Panc1 (cell line): ENCODE results near the gene SLC35F2. TPM values are rescaled to one million over a fixed set of nuclear protein-coding genes. Genes with fewer than 3 reads are reported as not detected.

Experiments
- ATAC-seq: fragments of 200-7000 bp; cut with Tn5 transposase; 2 replicates; pipeline ENCODE4 v1.9.1; 2020; ENCODE audit warnings: mild to moderate bottlenecking, moderate library complexity
- BruUV-seq: library from RNA; stranded (reverse); fragments of 400-500 nt; replicated peaks from 2 replicates; lab custom pipeline; 2021; lab: Mats Ljungman, UMichigan
- CTCF ChIA-PET: fragments of 300-600 bp; sonication (Branson Sonifier 250); formaldehyde crosslinking; loops from one replicate; lab custom pipeline; 2022; ENCODE audit warnings: antibody characterized with exemption; lab: Charles Lee
- POLR2A ChIA-PET: fragments of 300-600 bp; sonication (Branson Sonifier 250); formaldehyde crosslinking; loops from one replicate; lab custom pipeline; 2022; ENCODE audit warnings: antibody characterized with exemption; lab: Charles Lee
- DNase-seq: peaks from one replicate; pipeline ENCODE4 v3.0.0-alpha.2; 2010; ENCODE audit warnings: low read depth, low spot score
- H3K27ac ChIP-seq: 2 replicates; pipeline ENCODE4 v1.5.1; 2011; ENCODE audit warnings: mild to moderate bottlenecking, low read length, inconsistent platforms
- H3K27me3 ChIP-seq: fragments of 200-500 bp; sonication (Bioruptor generic); 2 replicates; pipeline ENCODE4 v1.6.0; 2014; ENCODE audit warnings: low read length, inconsistent platforms; ENCODE audit not compliant: control insufficient read depth, insufficient read depth
- H3K36me3 ChIP-seq: fragments of 200-500 bp; sonication (Bioruptor generic); 2 replicates; pipeline ENCODE4 v1.5.1; 2014; ENCODE audit warnings: inconsistent platforms, mild to moderate bottlenecking, low read length, moderate library complexity; ENCODE audit not compliant: control insufficient read depth, insufficient read depth
- H3K4me1 ChIP-seq: 2 replicates; pipeline ENCODE4 v1.5.1; 2011; ENCODE audit warnings: inconsistent platforms, mild to moderate bottlenecking, low read length, moderate library complexity; ENCODE audit not compliant: control insufficient read depth, insufficient read depth
- H3K4me3 ChIP-seq, 2 experiments: 2 replicates each; pipeline ENCODE4 v1.5.1; 2011 to 2012; ENCODE audit warnings: low read depth in 2 of 2, low read length in 2 of 2, mild to moderate bottlenecking in 2 of 2, inconsistent platforms in 1 of 2, moderate library complexity in 1 of 2
- H3K9me3 ChIP-seq: fragments of 200-500 bp; sonication (Bioruptor generic); 2 replicates; pipeline ENCODE4 v1.5.1; 2014; ENCODE audit warnings: low read depth, mild to moderate bottlenecking, inconsistent platforms, low read length, moderate library complexity; ENCODE audit not compliant: control insufficient read depth, insufficient read depth
- POLR2AphosphoS5 ChIP-seq: IDR thresholded peaks from 2 replicates; pipeline ENCODE4 v1.6.1; 2012; ENCODE audit warnings: mild to moderate bottlenecking, low read depth, low read length, moderate library complexity
- SIN3A ChIP-seq: IDR thresholded peaks from 2 replicates; pipeline ENCODE4 v1.6.1; 2012; ENCODE audit warnings: low read depth, mild to moderate bottlenecking, low read length, moderate library complexity, borderline replicate concordance; ENCODE audit not compliant: insufficient read depth
- TCF7L2 ChIP-seq: IDR thresholded peaks from 2 replicates; pipeline ENCODE4 v1.6.1; 2011; ENCODE audit warnings: mild to moderate bottlenecking, low read depth, low read length, inconsistent platforms
- in situ Hi-C: cut with HindIII; loops from 2 replicates; pipeline ENCODE4 v1.10.0; 2016; ENCODE audit warnings: low sequenced_read_pairs, low pct_unique_long_range_greater_than_20kb
- intact Hi-C: fragments of 100-400 bp; cut with micrococcal nuclease; formaldehyde crosslinking; loops from one replicate; pipeline ENCODE4 v1.10.0; 2022; ENCODE audit not compliant: unreplicated experiment
- total RNA-seq: library from RNA; stranded (reverse); gene quantifications from one replicate; pipeline ENCODE4 v1.2.1, GENCODE V29; 2021; ENCODE audit not compliant: unreplicated experiment
- TF ChIP-seq, protein P1 (sequence below): fragments of 450-650 bp; IDR thresholded peaks from 2 replicates; pipeline ENCODE4 v1.5.1; 2017; ENCODE audit warnings: mild to moderate bottlenecking
- TF ChIP-seq, protein P2 (sequence below), 2 experiments: IDR thresholded peaks; 2 replicates each; pipeline ENCODE4 v1.6.1; 2011 to 2012; ENCODE audit warnings: low read depth in 2 of 2, control low read depth in 1 of 2, low read length in 1 of 2, mild to moderate bottlenecking in 1 of 2, moderate library complexity in 1 of 2; ENCODE audit not compliant: insufficient read depth in 1 of 2

The SLC35F2 gene
- total RNA-seq, 1 experiment from 2014 or later, result 89.4 TPM

DNA sequence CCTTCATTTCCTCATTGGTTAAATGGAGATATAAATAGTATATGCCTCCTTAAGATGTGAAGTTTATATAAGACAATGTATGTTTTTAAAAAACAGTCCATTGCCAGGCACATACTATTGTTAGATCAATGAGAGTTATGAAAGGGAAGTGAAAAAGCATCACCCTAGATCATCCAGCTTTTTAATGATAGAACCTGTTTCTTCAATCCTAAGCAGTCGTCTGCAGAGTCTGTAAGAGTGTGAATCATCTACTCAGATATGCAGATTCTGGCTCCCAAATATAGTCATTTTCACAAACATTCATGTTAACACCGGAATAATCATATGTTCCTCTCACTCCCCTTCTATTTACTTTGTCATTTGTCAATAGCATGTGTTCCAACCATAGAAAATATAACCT, 81.5 kb downstream of the SLC35F2 start:
- Histone ChIP-seq H3K36me3 (no peaks in the 10 kb centered on the region), H3K9me3 (no peaks in the 10 kb centered on the region), H3K4me1 (peaks cover 12% of the 10 kb centered on the region), H3K4me3 (no peak overlapping the region), H3K27me3 (no peaks in the 10 kb centered on the region), H3K27ac (no peak overlapping the region)
- intact Hi-C loops, result no loop called here
- in situ Hi-C loops, result no loop called here
- ATAC-seq (no peak), DNase-seq (no peak)
- ChIA-PET POLR2A (no interaction called here), CTCF (interaction anchor here (0.5 kb wide), 1 partner anchor 59 kb away, joined by 3 read pairs; no protein-coding TSS in a partner anchor)
- BruUV-seq, result no TSS peak
- TF ChIP-seq POLR2AphosphoS5 (no peak), SIN3A (no peak), TCF7L2 (no peak)
- TF ChIP-seq, protein P1, sequence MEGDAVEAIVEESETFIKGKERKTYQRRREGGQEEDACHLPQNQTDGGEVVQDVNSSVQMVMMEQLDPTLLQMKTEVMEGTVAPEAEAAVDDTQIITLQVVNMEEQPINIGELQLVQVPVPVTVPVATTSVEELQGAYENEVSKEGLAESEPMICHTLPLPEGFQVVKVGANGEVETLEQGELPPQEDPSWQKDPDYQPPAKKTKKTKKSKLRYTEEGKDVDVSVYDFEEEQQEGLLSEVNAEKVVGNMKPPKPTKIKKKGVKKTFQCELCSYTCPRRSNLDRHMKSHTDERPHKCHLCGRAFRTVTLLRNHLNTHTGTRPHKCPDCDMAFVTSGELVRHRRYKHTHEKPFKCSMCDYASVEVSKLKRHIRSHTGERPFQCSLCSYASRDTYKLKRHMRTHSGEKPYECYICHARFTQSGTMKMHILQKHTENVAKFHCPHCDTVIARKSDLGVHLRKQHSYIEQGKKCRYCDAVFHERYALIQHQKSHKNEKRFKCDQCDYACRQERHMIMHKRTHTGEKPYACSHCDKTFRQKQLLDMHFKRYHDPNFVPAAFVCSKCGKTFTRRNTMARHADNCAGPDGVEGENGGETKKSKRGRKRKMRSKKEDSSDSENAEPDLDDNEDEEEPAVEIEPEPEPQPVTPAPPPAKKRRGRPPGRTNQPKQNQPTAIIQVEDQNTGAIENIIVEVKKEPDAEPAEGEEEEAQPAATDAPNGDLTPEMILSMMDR, result no peak
- TF ChIP-seq, protein P2, sequence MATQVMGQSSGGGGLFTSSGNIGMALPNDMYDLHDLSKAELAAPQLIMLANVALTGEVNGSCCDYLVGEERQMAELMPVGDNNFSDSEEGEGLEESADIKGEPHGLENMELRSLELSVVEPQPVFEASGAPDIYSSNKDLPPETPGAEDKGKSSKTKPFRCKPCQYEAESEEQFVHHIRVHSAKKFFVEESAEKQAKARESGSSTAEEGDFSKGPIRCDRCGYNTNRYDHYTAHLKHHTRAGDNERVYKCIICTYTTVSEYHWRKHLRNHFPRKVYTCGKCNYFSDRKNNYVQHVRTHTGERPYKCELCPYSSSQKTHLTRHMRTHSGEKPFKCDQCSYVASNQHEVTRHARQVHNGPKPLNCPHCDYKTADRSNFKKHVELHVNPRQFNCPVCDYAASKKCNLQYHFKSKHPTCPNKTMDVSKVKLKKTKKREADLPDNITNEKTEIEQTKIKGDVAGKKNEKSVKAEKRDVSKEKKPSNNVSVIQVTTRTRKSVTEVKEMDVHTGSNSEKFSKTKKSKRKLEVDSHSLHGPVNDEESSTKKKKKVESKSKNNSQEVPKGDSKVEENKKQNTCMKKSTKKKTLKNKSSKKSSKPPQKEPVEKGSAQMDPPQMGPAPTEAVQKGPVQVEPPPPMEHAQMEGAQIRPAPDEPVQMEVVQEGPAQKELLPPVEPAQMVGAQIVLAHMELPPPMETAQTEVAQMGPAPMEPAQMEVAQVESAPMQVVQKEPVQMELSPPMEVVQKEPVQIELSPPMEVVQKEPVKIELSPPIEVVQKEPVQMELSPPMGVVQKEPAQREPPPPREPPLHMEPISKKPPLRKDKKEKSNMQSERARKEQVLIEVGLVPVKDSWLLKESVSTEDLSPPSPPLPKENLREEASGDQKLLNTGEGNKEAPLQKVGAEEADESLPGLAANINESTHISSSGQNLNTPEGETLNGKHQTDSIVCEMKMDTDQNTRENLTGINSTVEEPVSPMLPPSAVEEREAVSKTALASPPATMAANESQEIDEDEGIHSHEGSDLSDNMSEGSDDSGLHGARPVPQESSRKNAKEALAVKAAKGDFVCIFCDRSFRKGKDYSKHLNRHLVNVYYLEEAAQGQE (IDR thresholded peaks at IDR 0.05; ENCODE audit: insufficient read depth in 1 of 2, low read depth in 2 of 2, low read length in 1 of 2), result no peak

DNA sequence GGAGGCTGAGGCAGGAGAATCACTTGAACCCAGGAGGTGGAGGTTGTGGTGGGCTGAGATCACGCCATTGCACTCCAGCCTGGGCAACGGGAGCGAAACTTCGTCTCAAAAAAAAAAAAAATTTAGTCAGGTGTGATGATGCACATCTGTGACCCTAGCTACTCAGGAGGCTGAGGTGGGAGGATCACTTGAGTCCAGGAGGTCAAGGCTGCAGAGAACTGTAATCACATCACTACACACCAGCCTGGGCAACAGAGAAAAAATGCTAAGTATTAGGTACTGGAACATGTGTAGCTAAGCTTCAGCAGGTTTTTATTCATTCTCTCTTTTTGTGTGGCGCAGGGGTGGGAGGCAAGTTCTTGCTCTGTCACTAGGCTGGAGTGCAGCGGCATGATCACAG, 82.5 kb downstream of the SLC35F2 start:
- POLR2A ChIA-PET, result no interaction called here
- in situ Hi-C loops (no loop called here), intact Hi-C loops (no loop called here)
- CTCF ChIA-PET, result interaction anchor here (0.6 kb wide), 1 partner anchor 24 kb away, joined by 3 read pairs; no protein-coding TSS in a partner anchor
- Histone ChIP-seq H3K27me3 (no peaks in the 10 kb centered on the region), H3K4me3 (no peak overlapping the region), H3K9me3 (no peaks in the 10 kb centered on the region), H3K36me3 (no peaks in the 10 kb centered on the region), H3K4me1 (peaks cover 10% of the 10 kb centered on the region), H3K27ac (no peak overlapping the region)
- ATAC-seq, result no peak
- TF ChIP-seq, protein P2 (IDR thresholded peaks at IDR 0.05; ENCODE audit: insufficient read depth in 1 of 2, low read depth in 2 of 2, low read length in 1 of 2), result no peak
- TF ChIP-seq TCF7L2, result no peak
- TF ChIP-seq, protein P1, result no peak
- no peak for TF ChIP-seq SIN3A
- TF ChIP-seq POLR2AphosphoS5, result no peak
- no peak for DNase-seq
- BruUV-seq, result no TSS peak
